Myocyte (in vitro differentiated cells): ENCODE measurements around the gene DHFR2. TPM values are rescaled to one million over a fixed set of nuclear protein-coding genes. Genes with fewer than 3 reads are reported as not detected.

ENCODE experiments used
- DNase-seq: peaks from one replicate; pipeline ENCODE4 v3.0.0-alpha.2; 2012; ENCODE audit warnings: low read depth
- total RNA-seq: library from RNA; depleted of rRNA; stranded (reverse); fragments of >200 nt; gene quantifications from 2 replicates; pipeline ENCODE4 v1.2.3, GENCODE V29; 2014

Gene DHFR2
- total RNA-seq, 1 donor from 2014 or later: 3.9 TPM

DNA sequence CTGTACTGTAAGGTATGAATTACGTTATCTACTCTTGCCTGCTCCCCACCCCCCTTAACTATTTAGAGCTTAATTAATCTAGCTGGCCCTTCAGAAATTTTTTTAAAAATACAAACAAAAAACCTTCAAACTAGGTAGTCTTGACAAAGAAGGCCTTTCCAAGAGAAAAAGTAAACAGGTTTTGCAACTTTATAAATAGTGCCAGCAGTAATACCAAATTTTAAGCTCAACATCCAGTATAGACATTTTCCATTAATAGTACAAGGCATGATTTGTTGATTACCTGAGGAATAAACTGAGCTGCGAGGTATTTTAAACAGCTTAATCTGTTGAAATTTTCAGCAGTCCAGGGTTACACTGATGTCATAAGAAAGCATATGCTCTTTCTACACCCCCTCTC is 54.5 kb downstream of the DHFR2 start:
- no peak for DNase-seq

Other genes with a start within 250 kb of the DHFR2 start
- 51.0 and 68.5 TPM in 2 replicates for gene PROS1, start 89.0 kb downstream of the DHFR2 start, total RNA-seq
- gene ARL13B, start 82.8 kb downstream of the DHFR2 start, total RNA-seq: 6.0 and 9.4 TPM in 2 replicates
- not detected in 2 replicates for gene STX19, start 34.3 kb downstream of the DHFR2 start, total RNA-seq
- gene NSUN3, start 145 bp upstream of the DHFR2 start, total RNA-seq: 8.5 and 9.6 TPM in 2 replicates